Measurements from ENCODE around the gene NPPB.
A peak's percentile ranks its signal among the peaks of the same experiment; 100 is the strongest.
"Not testable (repeated sequence)": the region's sequence is repeated elsewhere in the genome, so short reads cannot be mapped to it uniquely, and the experiment has no call there.

Gene NPPB

GRCh38 chr1:11858613-11858967, at the start of gene NPPB:
TSS of gene NPPB (minus strand) at chr1:11858945. CDS start at chr1:11858833, 112 bp downstream.
- DNase-seq = no peak

GRCh38 chr1:11908095-11908675, 49.4 kb upstream of the NPPB start:
- peak; percentile 100 for DNase-seq

GRCh38 chr1:11907275-11908094, 48.7 kb upstream of the NPPB start:
- peak; percentile 95 for DNase-seq

GRCh38 chr1:11906870-11907269, 48.1 kb upstream of the NPPB start:
- no peak for DNase-seq

- no peak for DNase-seq
Measured at GRCh38 chr1:11904978-11905377, 46.2 kb upstream of the NPPB start.

GRCh38 chr1:11904156-11904555, 45.4 kb upstream of the NPPB start:
- not testable (repeated sequence) for DNase-seq

- no peak for DNase-seq
Measured at GRCh38 chr1:11903210-11903609, 44.5 kb upstream of the NPPB start.

GRCh38 chr1:11901446-11901845, 42.7 kb upstream of the NPPB start:
- DNase-seq = not testable (repeated sequence)

GRCh38 chr1:11898831-11899467, 40.2 kb upstream of the NPPB start:
- DNase-seq = no peak

GRCh38 chr1:11898086-11898785, 39.5 kb upstream of the NPPB start:
- DNase-seq = no peak

- DNase-seq = not testable (repeated sequence)
Measured at GRCh38 chr1:11894501-11894900, 35.8 kb upstream of the NPPB start.

GRCh38 chr1:11893907-11894251, 35.1 kb upstream of the NPPB start:
- peak; percentile 17 for DNase-seq

- DNase-seq = no peak
Measured at GRCh38 chr1:11891433-11892186, 32.9 kb upstream of the NPPB start.

- no peak for DNase-seq
Measured at GRCh38 chr1:11888877-11889208, 30.1 kb upstream of the NPPB start.

- DNase-seq = no peak
Measured at GRCh38 chr1:11888206-11888876, 29.6 kb upstream of the NPPB start.

GRCh38 chr1:11887666-11888007, 28.9 kb upstream of the NPPB start:
- DNase-seq = no peak

- no peak for DNase-seq
Measured at GRCh38 chr1:11886986-11887665, 28.4 kb upstream of the NPPB start.

- no peak for DNase-seq
Measured at GRCh38 chr1:11885916-11886315, 27.2 kb upstream of the NPPB start.

- DNase-seq = peak; percentile 65
Measured at GRCh38 chr1:11882814-11883538, 24.2 kb upstream of the NPPB start.

- no peak for DNase-seq
Measured at GRCh38 chr1:11881749-11882441, 23.1 kb upstream of the NPPB start.

Data from MV-4-11 (cell line).